K562 (cell line): ENCODE results near the gene SH2D3A. TPM values are rescaled to one million over a fixed set of nuclear protein-coding genes. Genes with fewer than 3 reads are reported as not detected.

Experiments
- AFF4 ChIP-seq: sonication (generic); formaldehyde crosslinking; IDR thresholded peaks from 2 replicates; pipeline ENCODE4 v1.8.0; 2023; ENCODE audit warnings: mild to moderate bottlenecking, missing genetic modification reagents
- CHCHD3 ChIP-seq: fragments of 250-450 bp; sonication (Bioruptor Pico); IDR thresholded peaks from 2 replicates; pipeline ENCODE4 v2.1.2; 2022; ENCODE audit warnings: mild to moderate bottlenecking
- HDAC8 ChIP-seq: fragments of 450-650 bp; IDR thresholded peaks from 2 replicates; pipeline ENCODE4 v1.6.1; 2016; ENCODE audit warnings: mild to moderate bottlenecking, missing genetic modification characterization, moderate library complexity, missing compliant biosample characterization
- KAT7 ChIP-seq: sonication (generic); formaldehyde crosslinking; IDR thresholded peaks from 2 replicates; pipeline ENCODE4 v1.8.0; 2022; ENCODE audit warnings: missing genetic modification reagents, mild to moderate bottlenecking, borderline replicate concordance
- NR0B1 ChIP-seq: fragments of 450-650 bp; IDR thresholded peaks from one replicate; pipeline ENCODE4 v1.6.1; 2018; ENCODE audit warnings: mild to moderate bottlenecking, moderate library complexity; ENCODE audit not compliant: partially characterized antibody
- NUFIP1 ChIP-seq: fragments of 450-650 bp; IDR thresholded peaks from 2 replicates; pipeline ENCODE4 v1.6.1; 2018; ENCODE audit not compliant: partially characterized antibody
- POLR3G ChIP-seq: IDR thresholded peaks from 2 replicates; pipeline ENCODE4 v1.6.1; 2011; ENCODE audit not compliant: insufficient read length, insufficient replicate concordance; ENCODE audit errors: extremely low read depth
- RUNX1 ChIP-seq: sonication (generic); IDR thresholded peaks from 2 replicates; pipeline ENCODE4 v1.6.1; 2016; ENCODE audit warnings: antibody characterized with exemption, low read depth
- ZBTB2 ChIP-seq: fragments of 450-650 bp; IDR thresholded peaks from 2 replicates; pipeline ENCODE4 v1.6.1; 2016; ENCODE audit warnings: antibody characterized with exemption
- ZNF140 ChIP-seq: fragments of 250-450 bp; sonication (Bioruptor Pico); IDR thresholded peaks from 2 replicates; pipeline ENCODE4 v1.8.0; 2021; ENCODE audit warnings: moderate library complexity, mild to moderate bottlenecking, inconsistent platforms
- polyA plus RNA-seq, 8 experiments: library from polyadenylated mRNA; depleted of rRNA in 4 of 8; stranded (reverse) in 5 of 8; unstranded in 3 of 8; fragments of >200 nt; fragmentation: Nextera tagmentation in 2 of 8; fragmentation: Illumina TruSeq in 1 of 8; extraction: Ambion mirVana in 2 of 8; extraction: Trizol in 1 of 8; gene quantifications; 2 replicates each; pipeline versions ENCODE4 v1.2.1 to v1.2.3, GENCODE V29; 2011 to 2014; ENCODE audit warnings: inconsistent platforms in 1 of 8, missing spikeins in 1 of 8
- total RNA-seq, 7 experiments: library from RNA; depleted of rRNA in 6 of 7; stranded (reverse); fragments of >200 nt in 6 of 7; fragmentation: Illumina TruSeq in 2 of 7; extraction: Trizol in 2 of 7; gene quantifications; 2 replicates each; pipeline versions ENCODE4 v1.2.1 to v1.2.3, GENCODE V29; 2011 to 2021; ENCODE audit warnings: low replicate concordance in 1 of 7
- TF ChIP-seq, protein P1 (sequence below): fragments of 450-650 bp; IDR thresholded peaks from 2 replicates; pipeline ENCODE4 v1.6.1; 2014; ENCODE audit warnings: low read depth, mild to moderate bottlenecking, moderate library complexity, borderline replicate concordance
- TF ChIP-seq, protein P2 (sequence below): sonication (generic); formaldehyde crosslinking; IDR thresholded peaks from 2 replicates; pipeline ENCODE4 v1.8.1; 2023; ENCODE audit warnings: missing genetic modification reagents, mild to moderate bottlenecking, borderline replicate concordance
- TF ChIP-seq, protein P3 (sequence below): fragments of 250-450 bp; sonication (Bioruptor Pico); IDR thresholded peaks from 2 replicates; pipeline ENCODE4 v1.4.0; 2020; ENCODE audit warnings: borderline replicate concordance

The SH2D3A gene
- total and polyA plus RNA-seq, 9 of the 15 experiments (the other 6 are each of a cell fraction or from before 2014, with no cell fraction given) = 0.75 to 26.3 (median 8.9) TPM

DNA sequence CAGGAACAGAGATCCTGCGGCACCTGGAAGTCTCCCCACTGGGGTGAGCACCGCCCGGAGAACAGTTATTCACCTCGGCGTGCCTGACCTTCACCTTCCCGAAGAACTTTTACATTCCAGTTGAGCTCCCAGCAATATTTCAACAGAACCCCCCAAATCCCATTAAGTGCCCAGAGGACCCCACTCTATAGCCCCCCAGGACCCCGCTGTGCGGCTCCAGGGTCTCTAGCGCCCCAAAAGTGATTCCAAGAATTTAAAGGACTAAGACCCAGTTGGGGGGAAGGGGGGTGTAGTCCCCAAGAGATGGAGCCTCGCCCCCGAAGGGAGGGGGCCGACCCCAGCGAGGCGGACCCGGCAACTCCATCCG lies 30.3 kb downstream of the SH2D3A start (continued):
- TF ChIP-seq, protein P1, sequence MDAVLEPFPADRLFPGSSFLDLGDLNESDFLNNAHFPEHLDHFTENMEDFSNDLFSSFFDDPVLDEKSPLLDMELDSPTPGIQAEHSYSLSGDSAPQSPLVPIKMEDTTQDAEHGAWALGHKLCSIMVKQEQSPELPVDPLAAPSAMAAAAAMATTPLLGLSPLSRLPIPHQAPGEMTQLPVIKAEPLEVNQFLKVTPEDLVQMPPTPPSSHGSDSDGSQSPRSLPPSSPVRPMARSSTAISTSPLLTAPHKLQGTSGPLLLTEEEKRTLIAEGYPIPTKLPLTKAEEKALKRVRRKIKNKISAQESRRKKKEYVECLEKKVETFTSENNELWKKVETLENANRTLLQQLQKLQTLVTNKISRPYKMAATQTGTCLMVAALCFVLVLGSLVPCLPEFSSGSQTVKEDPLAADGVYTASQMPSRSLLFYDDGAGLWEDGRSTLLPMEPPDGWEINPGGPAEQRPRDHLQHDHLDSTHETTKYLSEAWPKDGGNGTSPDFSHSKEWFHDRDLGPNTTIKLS = no peak
- TF ChIP-seq POLR3G = no peak
- no peak for TF ChIP-seq RUNX1
- peak; percentile 80; the same call in 1 of the 2 replicates for TF ChIP-seq AFF4 (CRISPR knock-in tag)
- no peak for TF ChIP-seq ZNF140 (CRISPR knock-in tag)
- TF ChIP-seq HDAC8 (tag) = no peak
- no peak for TF ChIP-seq NR0B1
- TF ChIP-seq NUFIP1 = no peak
- no peak for TF ChIP-seq CHCHD3 (CRISPR knock-in tag)
- TF ChIP-seq ZBTB2 = peak; percentile 23; the same call in 1 of the 2 replicates
- TF ChIP-seq, protein P2, sequence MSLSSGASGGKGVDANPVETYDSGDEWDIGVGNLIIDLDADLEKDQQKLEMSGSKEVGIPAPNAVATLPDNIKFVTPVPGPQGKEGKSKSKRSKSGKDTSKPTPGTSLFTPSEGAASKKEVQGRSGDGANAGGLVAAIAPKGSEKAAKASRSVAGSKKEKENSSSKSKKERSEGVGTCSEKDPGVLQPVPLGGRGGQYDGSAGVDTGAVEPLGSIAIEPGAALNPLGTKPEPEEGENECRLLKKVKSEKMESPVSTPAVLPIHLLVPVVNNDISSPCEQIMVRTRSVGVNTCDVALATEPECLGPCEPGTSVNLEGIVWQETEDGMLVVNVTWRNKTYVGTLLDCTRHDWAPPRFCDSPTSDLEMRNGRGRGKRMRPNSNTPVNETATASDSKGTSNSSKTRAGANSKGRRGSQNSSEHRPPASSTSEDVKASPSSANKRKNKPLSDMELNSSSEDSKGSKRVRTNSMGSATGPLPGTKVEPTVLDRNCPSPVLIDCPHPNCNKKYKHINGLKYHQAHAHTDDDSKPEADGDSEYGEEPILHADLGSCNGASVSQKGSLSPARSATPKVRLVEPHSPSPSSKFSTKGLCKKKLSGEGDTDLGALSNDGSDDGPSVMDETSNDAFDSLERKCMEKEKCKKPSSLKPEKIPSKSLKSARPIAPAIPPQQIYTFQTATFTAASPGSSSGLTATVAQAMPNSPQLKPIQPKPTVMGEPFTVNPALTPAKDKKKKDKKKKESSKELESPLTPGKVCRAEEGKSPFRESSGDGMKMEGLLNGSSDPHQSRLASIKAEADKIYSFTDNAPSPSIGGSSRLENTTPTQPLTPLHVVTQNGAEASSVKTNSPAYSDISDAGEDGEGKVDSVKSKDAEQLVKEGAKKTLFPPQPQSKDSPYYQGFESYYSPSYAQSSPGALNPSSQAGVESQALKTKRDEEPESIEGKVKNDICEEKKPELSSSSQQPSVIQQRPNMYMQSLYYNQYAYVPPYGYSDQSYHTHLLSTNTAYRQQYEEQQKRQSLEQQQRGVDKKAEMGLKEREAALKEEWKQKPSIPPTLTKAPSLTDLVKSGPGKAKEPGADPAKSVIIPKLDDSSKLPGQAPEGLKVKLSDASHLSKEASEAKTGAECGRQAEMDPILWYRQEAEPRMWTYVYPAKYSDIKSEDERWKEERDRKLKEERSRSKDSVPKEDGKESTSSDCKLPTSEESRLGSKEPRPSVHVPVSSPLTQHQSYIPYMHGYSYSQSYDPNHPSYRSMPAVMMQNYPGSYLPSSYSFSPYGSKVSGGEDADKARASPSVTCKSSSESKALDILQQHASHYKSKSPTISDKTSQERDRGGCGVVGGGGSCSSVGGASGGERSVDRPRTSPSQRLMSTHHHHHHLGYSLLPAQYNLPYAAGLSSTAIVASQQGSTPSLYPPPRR = no peak
- peak; percentile 94; the same call in 1 of the 2 replicates for TF ChIP-seq KAT7 (CRISPR knock-in tag)
- TF ChIP-seq, protein P3, sequence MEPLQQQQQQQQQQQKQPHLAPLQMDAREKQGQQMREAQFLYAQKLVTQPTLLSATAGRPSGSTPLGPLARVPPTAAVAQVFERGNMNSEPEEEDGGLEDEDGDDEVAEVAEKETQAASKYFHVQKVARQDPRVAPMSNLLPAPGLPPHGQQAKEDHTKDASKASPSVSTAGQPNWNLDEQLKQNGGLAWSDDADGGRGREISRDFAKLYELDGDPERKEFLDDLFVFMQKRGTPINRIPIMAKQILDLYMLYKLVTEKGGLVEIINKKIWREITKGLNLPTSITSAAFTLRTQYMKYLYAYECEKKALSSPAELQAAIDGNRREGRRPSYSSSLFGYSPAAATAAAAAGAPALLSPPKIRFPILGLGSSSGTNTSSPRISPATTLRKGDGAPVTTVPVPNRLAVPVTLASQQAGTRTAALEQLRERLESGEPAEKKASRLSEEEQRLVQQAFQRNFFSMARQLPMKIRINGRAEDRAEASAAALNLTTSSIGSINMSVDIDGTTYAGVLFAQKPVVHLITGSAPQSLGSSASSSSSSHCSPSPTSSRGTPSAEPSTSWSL (CRISPR knock-in tag) = no peak
